SK-N-SH treated with all-trans-retinoic acid at 6 μM for 48 hours (cell line): ENCODE data around the gene IFITM1.

Experiments used
- ATAC-seq: fragments of 200-7000 bp; cut with Tn5 transposase; 3 replicates; pipeline ENCODE4 v1.9.1; 2020; ENCODE audit warnings: mild to moderate bottlenecking, moderate library complexity
- ARNTL ChIP-seq: fragments of 450-650 bp; formaldehyde crosslinking; IDR thresholded peaks from 2 replicates; pipeline ENCODE4 v1.5.0; 2020; ENCODE audit warnings: low read depth, mild to moderate bottlenecking, moderate library complexity, borderline replicate concordance
- CREB5 ChIP-seq: fragments of 250-450 bp; sonication (Bioruptor Pico); IDR thresholded peaks from 2 replicates; pipeline ENCODE4 v1.5.1; 2020; ENCODE audit warnings: low read depth, mild to moderate bottlenecking, moderate library complexity
- CSDC2 ChIP-seq: fragments of 250-450 bp; sonication (Bioruptor Pico); IDR thresholded peaks from 2 replicates; pipeline ENCODE4 v1.5.0; 2020; ENCODE audit warnings: mild to moderate bottlenecking, moderate library complexity
- CSRNP3 ChIP-seq: fragments of 250-450 bp; sonication (Bioruptor Pico); IDR thresholded peaks from 2 replicates; pipeline ENCODE4 v1.5.1; 2021; ENCODE audit warnings: mild to moderate bottlenecking, moderate library complexity
- ESRRG ChIP-seq: fragments of 250-450 bp; sonication (Bioruptor Pico); IDR thresholded peaks from 2 replicates; pipeline ENCODE4 v1.6.1; 2021; ENCODE audit warnings: mild to moderate bottlenecking
- GLIS3 ChIP-seq: fragments of 250-450 bp; sonication (Bioruptor Pico); IDR thresholded peaks from 2 replicates; pipeline ENCODE4 v1.5.0; 2020; ENCODE audit warnings: mild to moderate bottlenecking, moderate library complexity
- ISL1 ChIP-seq: fragments of 250-450 bp; sonication (Bioruptor Pico); IDR thresholded peaks from 2 replicates; pipeline ENCODE4 v2.1.2; 2022; ENCODE audit warnings: mild to moderate bottlenecking, moderate library complexity
- OSR1 ChIP-seq: fragments of 250-450 bp; sonication (Bioruptor Pico); IDR thresholded peaks from 2 replicates; pipeline ENCODE4 v1.8.0; 2022; ENCODE audit warnings: moderate library complexity, mild to moderate bottlenecking, inconsistent platforms
- POU6F1 ChIP-seq: fragments of 250-450 bp; sonication (Bioruptor Pico); IDR thresholded peaks from 2 replicates; pipeline ENCODE4 v1.8.0; 2021; ENCODE audit warnings: low read depth, mild to moderate bottlenecking, moderate library complexity, borderline replicate concordance
- PPARA ChIP-seq: fragments of 250-450 bp; sonication (Bioruptor Pico); IDR thresholded peaks from 2 replicates; pipeline ENCODE4 v1.5.0; 2020; ENCODE audit warnings: mild to moderate bottlenecking, borderline replicate concordance
- RARB ChIP-seq: fragments of 250-450 bp; sonication (Bioruptor Pico); IDR thresholded peaks from 2 replicates; pipeline ENCODE4 v1.8.0; 2021; ENCODE audit warnings: mild to moderate bottlenecking, moderate library complexity
- SNAI2 ChIP-seq: fragments of 250-450 bp; sonication (Bioruptor Pico); IDR thresholded peaks from 2 replicates; pipeline ENCODE4 v1.5.0; 2020; ENCODE audit warnings: mild to moderate bottlenecking, moderate library complexity
- TCF4 ChIP-seq: fragments of 250-450 bp; sonication (Bioruptor Pico); IDR thresholded peaks from 2 replicates; pipeline ENCODE4 v1.8.0; 2021; ENCODE audit warnings: mild to moderate bottlenecking, moderate library complexity, borderline replicate concordance
- TOX ChIP-seq: fragments of 250-450 bp; sonication (Bioruptor Pico); IDR thresholded peaks from 2 replicates; pipeline ENCODE4 v1.8.0; 2021; ENCODE audit warnings: mild to moderate bottlenecking, moderate library complexity, borderline replicate concordance
- ZC3H10 ChIP-seq: fragments of 250-450 bp; sonication (Bioruptor Pico); IDR thresholded peaks from 2 replicates; pipeline ENCODE4 v1.5.1; 2021; ENCODE audit warnings: mild to moderate bottlenecking, moderate library complexity
- ZFP3 ChIP-seq: fragments of 250-450 bp; sonication (Bioruptor Pico); IDR thresholded peaks from 2 replicates; pipeline ENCODE4 v1.5.0; 2020; ENCODE audit warnings: mild to moderate bottlenecking, moderate library complexity
- ZNF565 ChIP-seq: fragments of 450-650 bp; formaldehyde crosslinking; conservative IDR thresholded peaks from 2 replicates; pipeline ENCODE4 v1.5.0; 2020; ENCODE audit warnings: low read depth, mild to moderate bottlenecking, moderate library complexity
- ZNF70 ChIP-seq: fragments of 450-650 bp; formaldehyde crosslinking; IDR thresholded peaks from 2 replicates; pipeline ENCODE4 v1.5.0; 2020; ENCODE audit warnings: mild to moderate bottlenecking, moderate library complexity
- ZNF8 ChIP-seq: fragments of 450-650 bp; formaldehyde crosslinking; IDR thresholded peaks from 2 replicates; pipeline ENCODE4 v1.5.0; 2020; ENCODE audit warnings: mild to moderate bottlenecking, moderate library complexity
- TF ChIP-seq, protein P1 (sequence below): fragments of 250-450 bp; sonication (Bioruptor Pico); IDR thresholded peaks from 2 replicates; pipeline ENCODE4 v1.8.0; 2020; ENCODE audit warnings: mild to moderate bottlenecking, moderate library complexity, borderline replicate concordance

Gene IFITM1

GRCh38 chr11:267491-267994 lies 46.3 kb upstream of the IFITM1 start:
- ATAC-seq = peak; percentile 57
- TF ChIP-seq CSDC2 (CRISPR knock-in tag) (no peak), ZC3H10 (no peak), ISL1 (CRISPR knock-in tag) (no peak), ARNTL (CRISPR knock-in tag) (no peak)

DNA sequence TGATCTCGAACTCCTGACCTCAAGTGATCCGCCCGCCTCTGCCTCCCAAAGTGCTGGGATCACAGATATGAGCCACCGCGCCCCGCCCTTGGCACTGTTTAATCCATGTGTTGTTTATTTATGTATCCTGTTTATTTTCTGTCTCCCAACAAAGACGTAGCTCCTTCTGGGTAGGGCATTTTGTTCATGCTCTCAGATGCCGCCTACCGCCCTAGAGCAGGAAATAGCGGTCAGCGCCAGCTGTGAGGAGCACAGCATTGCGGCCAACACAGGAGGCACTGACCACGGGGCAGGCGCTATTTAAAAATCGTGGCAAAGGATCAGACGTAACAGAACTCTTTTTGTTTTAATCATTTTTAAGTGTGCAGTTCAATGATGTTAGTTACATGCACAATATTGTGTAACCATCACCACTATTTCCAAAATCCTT lies 45.1 kb upstream of the IFITM1 start:
- ATAC-seq = peak; percentile 90

- peak; percentile 6; the same call in 1 of the 3 replicates for ATAC-seq
- TF ChIP-seq SNAI2 (CRISPR knock-in tag) (no peak), ZFP3 (CRISPR knock-in tag) (no peak), ISL1 (CRISPR knock-in tag) (no peak), ARNTL (CRISPR knock-in tag) (no peak), OSR1 (no peak), POU6F1 (CRISPR knock-in tag) (no peak), ESRRG (CRISPR knock-in tag) (no peak), RARB (no peak), PPARA (no peak), TOX (CRISPR knock-in tag) (no peak), ZNF565 (CRISPR knock-in tag) (no peak), ZNF8 (CRISPR knock-in tag) (no peak), CREB5 (CRISPR knock-in tag) (no peak), CSDC2 (CRISPR knock-in tag) (no peak)
Observed at GRCh38 chr11:269146-269890, 44.5 kb upstream of the IFITM1 start.

GRCh38 chr11:270451-271318 lies 43.2 kb upstream of the IFITM1 start:
- no peak for ATAC-seq
- no peak for TF ChIP-seq TOX (CRISPR knock-in tag)
- TF ChIP-seq OSR1 = no peak
- TF ChIP-seq ZFP3 (CRISPR knock-in tag) = no peak
- TF ChIP-seq RARB = no peak
- TF ChIP-seq GLIS3 (CRISPR knock-in tag) = no peak
- TF ChIP-seq CREB5 (CRISPR knock-in tag) = no peak
- no peak for TF ChIP-seq ZNF70 (CRISPR knock-in tag)
- no peak for TF ChIP-seq ZNF565 (CRISPR knock-in tag)
- TF ChIP-seq, protein P1, sequence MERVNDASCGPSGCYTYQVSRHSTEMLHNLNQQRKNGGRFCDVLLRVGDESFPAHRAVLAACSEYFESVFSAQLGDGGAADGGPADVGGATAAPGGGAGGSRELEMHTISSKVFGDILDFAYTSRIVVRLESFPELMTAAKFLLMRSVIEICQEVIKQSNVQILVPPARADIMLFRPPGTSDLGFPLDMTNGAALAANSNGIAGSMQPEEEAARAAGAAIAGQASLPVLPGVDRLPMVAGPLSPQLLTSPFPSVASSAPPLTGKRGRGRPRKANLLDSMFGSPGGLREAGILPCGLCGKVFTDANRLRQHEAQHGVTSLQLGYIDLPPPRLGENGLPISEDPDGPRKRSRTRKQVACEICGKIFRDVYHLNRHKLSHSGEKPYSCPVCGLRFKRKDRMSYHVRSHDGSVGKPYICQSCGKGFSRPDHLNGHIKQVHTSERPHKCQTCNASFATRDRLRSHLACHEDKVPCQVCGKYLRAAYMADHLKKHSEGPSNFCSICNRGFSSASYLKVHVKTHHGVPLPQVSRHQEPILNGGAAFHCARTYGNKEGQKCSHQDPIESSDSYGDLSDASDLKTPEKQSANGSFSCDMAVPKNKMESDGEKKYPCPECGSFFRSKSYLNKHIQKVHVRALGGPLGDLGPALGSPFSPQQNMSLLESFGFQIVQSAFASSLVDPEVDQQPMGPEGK (CRISPR knock-in tag) = no peak
- TF ChIP-seq, all 23 proteins: peak for 0

- ATAC-seq = no peak
- no peak for TF ChIP-seq ZNF565 (CRISPR knock-in tag)
- TF ChIP-seq ARNTL (CRISPR knock-in tag) = no peak
- no peak for TF ChIP-seq TCF4 (CRISPR knock-in tag)
- TF ChIP-seq CSRNP3 (CRISPR knock-in tag) = no peak
Observed at GRCh38 chr11:271319-271715, 42.5 kb upstream of the IFITM1 start.
